HG02759 (cell line): ENCODE results near the gene SH3TC2.

Experiments
- ATAC-seq: cut with Tn5 transposase; IDR thresholded peaks from one replicate; pipeline ENCODE4 v1.9.1; 2021; ENCODE audit warnings: mild to moderate bottlenecking, moderate library complexity; ENCODE audit not compliant: unreplicated experiment

SH3TC2 gene

GRCh38 chr5:149030838-149031397 is 31.9 kb downstream of the SH3TC2 start:
- ATAC-seq, result no peak

- no peak for ATAC-seq
Measured at GRCh38 chr5:149030392-149030791, 32.5 kb downstream of the SH3TC2 start.

GRCh38 chr5:149028984-149029383 is 33.9 kb downstream of the SH3TC2 start:
- ATAC-seq, result no peak

- ATAC-seq, result no peak
Measured at GRCh38 chr5:149028161-149028560, 34.7 kb downstream of the SH3TC2 start.

- no peak for ATAC-seq
Measured at GRCh38 chr5:149027636-149028035, 35.2 kb downstream of the SH3TC2 start.

- ATAC-seq, result no peak
Measured at GRCh38 chr5:149024943-149025342, 37.9 kb downstream of the SH3TC2 start.

GRCh38 chr5:149024477-149024876 is 38.4 kb downstream of the SH3TC2 start:
- ATAC-seq, result no peak

- no peak for ATAC-seq
Measured at GRCh38 chr5:149022200-149022599, 40.7 kb downstream of the SH3TC2 start.

GRCh38 chr5:149019679-149020078 is 43.2 kb downstream of the SH3TC2 start:
- ATAC-seq, result no peak

GRCh38 chr5:149018909-149019443 is 43.9 kb downstream of the SH3TC2 start:
- no peak for ATAC-seq

GRCh38 chr5:149017636-149018035 is 45.2 kb downstream of the SH3TC2 start:
- no peak for ATAC-seq

- no peak for ATAC-seq
Measured at GRCh38 chr5:149015561-149015960, 47.3 kb downstream of the SH3TC2 start.

GRCh38 chr5:149015126-149015525 is 47.7 kb downstream of the SH3TC2 start:
- no peak for ATAC-seq

- ATAC-seq, result no peak
Measured at GRCh38 chr5:149014571-149015031, 48.3 kb downstream of the SH3TC2 start.

GRCh38 chr5:149013796-149014195 is 49.1 kb downstream of the SH3TC2 start:
- no peak for ATAC-seq

GRCh38 chr5:149012350-149012749 is 50.5 kb downstream of the SH3TC2 start:
- no peak for ATAC-seq

GRCh38 chr5:149011728-149012127 is 51.1 kb downstream of the SH3TC2 start:
- no peak for ATAC-seq

- ATAC-seq, result no peak
Measured at GRCh38 chr5:149011084-149011483, 51.8 kb downstream of the SH3TC2 start.

GRCh38 chr5:149007174-149007573 is 55.7 kb downstream of the SH3TC2 start:
- no peak for ATAC-seq

GRCh38 chr5:149006426-149006825 is 56.4 kb downstream of the SH3TC2 start:
- no peak for ATAC-seq

GRCh38 chr5:149005077-149005892 is 57.6 kb downstream of the SH3TC2 start:
- ATAC-seq, result peak; percentile 52

GRCh38 chr5:149004559-149004958 is 58.3 kb downstream of the SH3TC2 start:
- ATAC-seq, result no peak
